ENCODE data around the gene SPRYD7.

DNA sequence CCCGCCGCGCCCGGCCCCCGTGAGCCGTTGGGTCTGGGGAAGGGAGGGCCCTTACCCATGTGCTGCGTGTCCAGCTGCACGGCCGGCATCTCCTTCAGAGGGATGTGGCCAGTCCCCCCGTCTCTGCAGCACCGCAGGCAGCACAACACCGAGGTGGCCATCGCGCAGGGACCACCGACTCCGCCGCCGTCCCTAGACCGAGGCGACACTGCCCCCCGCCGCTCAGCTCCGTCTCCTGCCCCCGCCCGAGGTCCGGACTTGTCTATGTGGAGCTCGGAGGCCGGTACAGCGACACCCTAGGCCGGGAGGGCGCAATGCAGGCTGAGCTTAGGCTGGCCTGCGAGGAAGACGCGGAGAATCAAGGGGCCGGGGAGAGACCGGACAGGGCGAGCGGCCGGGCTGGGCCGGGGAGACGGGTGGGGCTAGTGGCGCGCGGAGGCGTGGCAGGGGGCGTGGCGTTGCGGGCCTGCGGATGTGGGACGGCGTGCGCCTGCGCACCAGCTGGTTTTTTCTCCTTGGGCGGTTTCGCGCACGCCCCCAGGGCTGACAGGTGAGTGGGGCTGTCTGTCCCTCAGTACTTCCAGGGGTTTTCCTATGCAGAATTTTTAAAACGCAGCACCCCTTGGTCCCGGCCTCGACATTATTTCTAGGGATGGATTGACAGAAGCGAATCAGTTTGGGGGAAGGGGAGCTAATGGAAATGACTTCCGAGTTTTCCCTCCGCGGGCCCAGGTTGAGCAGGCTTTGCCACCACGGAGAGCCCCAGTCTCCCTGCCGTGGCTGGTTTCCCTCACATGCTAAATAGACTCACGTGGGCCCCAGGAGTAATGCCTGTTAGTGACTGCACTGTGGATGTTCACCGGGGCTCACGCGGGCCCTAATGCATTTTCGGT lies at the start of gene SPRYD7:
- TF ChIP-seq POLR2A (IDR thresholded peaks at IDR 0.05; ENCODE audit: low read length) (peak; percentile 44), GATA1 (IDR thresholded peaks at IDR 0.05; ENCODE audit: low read depth, low read length) (no peak)
